ENCODE data around the gene TKFC.
"Not testable (repeated sequence)": the region's sequence is repeated elsewhere in the genome, so short reads cannot be mapped to it uniquely, and the experiment has no call there.

Gene TKFC

DNA sequence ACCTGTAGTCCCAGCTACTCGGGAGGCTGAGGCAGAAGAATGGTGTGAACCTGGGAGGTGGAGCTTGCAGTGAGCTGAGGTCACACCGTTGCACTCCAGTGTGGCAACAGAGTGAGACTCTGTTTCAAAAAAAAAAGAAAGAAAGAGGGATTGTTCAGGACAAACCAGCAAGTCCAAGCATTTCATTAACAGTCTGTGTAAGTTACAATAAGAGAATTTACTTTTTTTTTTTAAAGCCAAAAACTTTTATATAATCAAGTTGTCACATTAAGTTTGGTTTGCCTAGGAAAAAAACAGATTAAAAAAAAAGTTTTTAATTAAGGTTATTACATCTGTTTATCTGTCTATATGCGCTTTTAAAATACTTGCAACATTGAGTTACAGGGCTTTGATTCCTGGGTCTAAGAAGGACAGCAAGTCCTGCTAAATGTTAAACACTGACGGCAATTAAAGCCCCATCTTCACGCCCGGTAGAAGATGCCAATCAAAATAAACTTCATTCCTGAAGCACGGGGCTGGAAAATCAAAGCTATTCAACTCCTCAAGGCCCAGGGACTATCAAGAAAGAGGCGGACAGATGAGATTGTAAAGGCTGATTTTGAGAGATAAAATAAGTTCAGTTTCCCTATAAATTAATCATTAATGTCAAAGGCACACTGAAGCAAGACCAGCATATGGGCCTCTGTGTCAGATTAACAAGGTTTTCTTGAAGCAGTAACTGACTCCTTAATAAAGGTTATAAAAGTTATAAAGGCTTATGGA is 39.8 kb downstream of the TKFC start:
- FAIRE-seq = no peak
- no peak for DNase-seq (ENCODE audit: insufficient read length, low spot score)
- TF ChIP-seq POLR2A (IDR thresholded peaks at IDR 0.05; ENCODE audit: low read depth, low read length) = no peak
- no peak for TF ChIP-seq SPI1 (IDR thresholded peaks at IDR 0.05; ENCODE audit: low read depth, low read length)
- no peak for TF ChIP-seq POU2F2 (IDR thresholded peaks at IDR 0.05; ENCODE audit: low read depth, low read length)
- TF ChIP-seq TAF1 (IDR thresholded peaks at IDR 0.05; ENCODE audit: low read depth, low read length) = no peak
- no peak for TF ChIP-seq PAX5 (IDR thresholded peaks at IDR 0.05; ENCODE audit: insufficient read depth, low read length, severe bottlenecking)
- no peak for TF ChIP-seq POLR2AphosphoS5 (IDR thresholded peaks at IDR 0.05; ENCODE audit: low read depth, low read length)

DNA sequence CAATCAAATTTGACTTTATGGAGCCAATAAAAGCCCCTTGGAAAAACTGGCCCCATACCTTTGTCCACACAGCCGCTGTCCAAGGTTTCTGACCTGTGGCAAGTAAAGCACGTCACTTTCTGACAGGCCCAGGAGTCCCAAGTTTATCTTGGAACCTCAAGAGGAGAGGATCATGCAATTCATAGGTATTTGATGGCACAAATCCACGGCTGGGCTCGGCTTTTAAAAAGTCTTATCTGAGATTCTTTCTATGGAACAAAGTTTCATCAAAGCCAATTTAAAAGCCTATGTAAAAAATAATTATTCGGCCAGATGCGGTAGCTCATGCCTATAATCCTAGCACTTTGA is 42.7 kb downstream of the TKFC start:
- FAIRE-seq = no peak
- DNase-seq (ENCODE audit: insufficient read length, low spot score) = no peak
- TF ChIP-seq POLR2A (IDR thresholded peaks at IDR 0.05; ENCODE audit: low read depth, low read length) = no peak
- no peak for TF ChIP-seq PAX5 (IDR thresholded peaks at IDR 0.05; ENCODE audit: insufficient read depth, low read length, severe bottlenecking)
- TF ChIP-seq POU2F2 (IDR thresholded peaks at IDR 0.05; ENCODE audit: low read depth, low read length) = no peak
- TF ChIP-seq TAF1 (IDR thresholded peaks at IDR 0.05; ENCODE audit: low read depth, low read length) = no peak
- no peak for TF ChIP-seq SPI1 (IDR thresholded peaks at IDR 0.05; ENCODE audit: low read depth, low read length)
- no peak for TF ChIP-seq POLR2AphosphoS5 (IDR thresholded peaks at IDR 0.05; ENCODE audit: low read depth, low read length)

GRCh38 chr11:61377461-61378160 is 44.6 kb downstream of the TKFC start:
- FAIRE-seq (no peak), DNase-seq (ENCODE audit: insufficient read length, low spot score) (no peak)
- TF ChIP-seq POLR2A (IDR thresholded peaks at IDR 0.05; ENCODE audit: low read depth, low read length) (no peak), POU2F2 (IDR thresholded peaks at IDR 0.05; ENCODE audit: low read depth, low read length) (no peak), TAF1 (IDR thresholded peaks at IDR 0.05; ENCODE audit: low read depth, low read length) (no peak), SPI1 (IDR thresholded peaks at IDR 0.05; ENCODE audit: low read depth, low read length) (no peak), POLR2AphosphoS5 (IDR thresholded peaks at IDR 0.05; ENCODE audit: low read depth, low read length) (no peak), PAX5 (IDR thresholded peaks at IDR 0.05; ENCODE audit: insufficient read depth, low read length, severe bottlenecking) (no peak)

GRCh38 chr11:61378713-61379313 is 45.8 kb downstream of the TKFC start:
- TF ChIP-seq POLR2A (IDR thresholded peaks at IDR 0.05; ENCODE audit: low read depth, low read length) (no peak), POLR2AphosphoS5 (IDR thresholded peaks at IDR 0.05; ENCODE audit: low read depth, low read length) (no peak), POU2F2 (IDR thresholded peaks at IDR 0.05; ENCODE audit: low read depth, low read length) (no peak), TAF1 (IDR thresholded peaks at IDR 0.05; ENCODE audit: low read depth, low read length) (no peak), PAX5 (IDR thresholded peaks at IDR 0.05; ENCODE audit: insufficient read depth, low read length, severe bottlenecking) (no peak), SPI1 (IDR thresholded peaks at IDR 0.05; ENCODE audit: low read depth, low read length) (no peak)
- FAIRE-seq (no peak), DNase-seq (ENCODE audit: insufficient read length, low spot score) (no peak)

- DNase-seq (ENCODE audit: insufficient read length, low spot score) = no peak
- TF ChIP-seq POU2F2 (IDR thresholded peaks at IDR 0.05; ENCODE audit: low read depth, low read length) (no peak), TAF1 (IDR thresholded peaks at IDR 0.05; ENCODE audit: low read depth, low read length) (no peak), SPI1 (IDR thresholded peaks at IDR 0.05; ENCODE audit: low read depth, low read length) (no peak), POLR2A (IDR thresholded peaks at IDR 0.05; ENCODE audit: low read depth, low read length) (no peak), PAX5 (IDR thresholded peaks at IDR 0.05; ENCODE audit: insufficient read depth, low read length, severe bottlenecking) (no peak), POLR2AphosphoS5 (IDR thresholded peaks at IDR 0.05; ENCODE audit: low read depth, low read length) (no peak)
- no peak for FAIRE-seq
Measured at GRCh38 chr11:61380884-61381283, 47.9 kb downstream of the TKFC start.

GRCh38 chr11:61383859-61384258 is 50.8 kb downstream of the TKFC start:
- FAIRE-seq; DNase-seq (ENCODE audit: insufficient read length, low spot score): not testable (repeated sequence)

- DNase-seq (ENCODE audit: insufficient read length, low spot score) (no peak), FAIRE-seq (no peak)
- TF ChIP-seq SPI1 (IDR thresholded peaks at IDR 0.05; ENCODE audit: low read depth, low read length) (no peak), POU2F2 (IDR thresholded peaks at IDR 0.05; ENCODE audit: low read depth, low read length) (no peak), POLR2A (IDR thresholded peaks at IDR 0.05; ENCODE audit: low read depth, low read length) (no peak), PAX5 (IDR thresholded peaks at IDR 0.05; ENCODE audit: insufficient read depth, low read length, severe bottlenecking) (no peak), TAF1 (IDR thresholded peaks at IDR 0.05; ENCODE audit: low read depth, low read length) (no peak), POLR2AphosphoS5 (IDR thresholded peaks at IDR 0.05; ENCODE audit: low read depth, low read length) (no peak)
Measured at GRCh38 chr11:61384271-61385242, 51.5 kb downstream of the TKFC start.

DNA sequence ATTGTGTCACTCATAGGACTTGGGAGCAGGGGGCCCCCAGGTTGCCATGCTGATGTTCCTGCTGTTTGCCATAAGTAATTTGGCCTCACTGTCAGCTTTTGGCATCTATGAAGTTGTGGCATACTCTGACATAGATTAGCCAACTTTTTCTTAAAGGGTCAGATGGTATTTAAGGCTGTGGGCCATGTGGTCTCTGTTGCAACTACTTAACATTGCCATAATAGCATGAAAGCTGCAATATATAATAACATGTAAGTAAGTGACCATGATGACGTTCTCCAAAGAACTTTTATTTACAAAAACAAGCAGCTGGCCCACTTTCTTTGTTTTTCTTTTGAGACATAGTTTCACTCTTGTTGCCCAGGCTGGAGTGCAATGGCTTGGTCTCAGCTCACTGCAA is 57.1 kb downstream of the TKFC start:
- FAIRE-seq (no peak), DNase-seq (ENCODE audit: insufficient read length, low spot score) (no peak)

More for the DNA sequence above, 57.1 kb downstream of the TKFC start:
- TF ChIP-seq SPI1 (IDR thresholded peaks at IDR 0.05; ENCODE audit: low read depth, low read length) (no peak), TAF1 (IDR thresholded peaks at IDR 0.05; ENCODE audit: low read depth, low read length) (no peak), POLR2AphosphoS5 (IDR thresholded peaks at IDR 0.05; ENCODE audit: low read depth, low read length) (no peak), POU2F2 (IDR thresholded peaks at IDR 0.05; ENCODE audit: low read depth, low read length) (no peak), PAX5 (IDR thresholded peaks at IDR 0.05; ENCODE audit: insufficient read depth, low read length, severe bottlenecking) (no peak), POLR2A (IDR thresholded peaks at IDR 0.05; ENCODE audit: low read depth, low read length) (no peak)
